IMR-90 (cell line): Measurements from ENCODE around the gene ACTL6B. TPM values are rescaled to one million over a fixed set of nuclear protein-coding genes. Genes with fewer than 3 reads are reported as not detected.

Experiments
- ATAC-seq: fragments of 200-7000 bp; cut with Tn5 transposase; 2 replicates; pipeline ENCODE4 v1.9.1; 2020; ENCODE audit warnings: low read depth, mild to moderate bottlenecking, moderate library complexity
- BruUV-seq: library from RNA; stranded (reverse); fragments of 400-500 nt; replicated peaks from 2 replicates; lab custom pipeline; 2021; lab: Mats Ljungman, UMichigan
- CTCF ChIA-PET: fragments of 300-600 bp; formaldehyde crosslinking; extraction: SDS; loops from one replicate; lab custom pipeline; 2021; ENCODE audit warnings: antibody characterized with exemption; lab: Yijun Ruan, JAX
- POLR2A ChIA-PET: fragments of 300-600 bp; sonication (Branson Sonifier 250); formaldehyde crosslinking; loops from one replicate; lab custom pipeline; 2022; ENCODE audit warnings: antibody characterized with exemption; ENCODE audit not compliant: unreplicated experiment; lab: Charles Lee
- DNase-seq: peaks from one replicate; pipeline ENCODE4 v3.0.0; 2013
- H2AFZ ChIP-seq: replicated peaks from 2 replicates; pipeline ENCODE3; 2013; ENCODE audit warnings: low read length, mild to moderate bottlenecking; ENCODE audit not compliant: poor library complexity
- H2AK5ac ChIP-seq: 2 replicates; pipeline ENCODE4 v1.6.1; 2013; ENCODE audit warnings: low read depth, low read length, inconsistent platforms
- H2AK9ac ChIP-seq: replicated peaks from 2 replicates; pipeline ENCODE3; 2013; ENCODE audit warnings: mild to moderate bottlenecking, low read depth, low read length, moderate library complexity; ENCODE audit not compliant: poor library complexity
- H2BK120ac ChIP-seq: 2 replicates; pipeline ENCODE4 v1.6.1; 2013; ENCODE audit warnings: low read depth, low read length, inconsistent platforms
- H2BK15ac ChIP-seq: 3 replicates; pipeline ENCODE4 v1.6.1; 2013; ENCODE audit warnings: low read depth, low read length, inconsistent platforms
- H2BK20ac ChIP-seq: 2 replicates; pipeline ENCODE4 v1.6.1; 2013; ENCODE audit warnings: low read depth, mild to moderate bottlenecking, inconsistent platforms, low read length, moderate library complexity
- H2BK5ac ChIP-seq: 2 replicates; pipeline ENCODE4 v1.6.1; 2013; ENCODE audit warnings: mild to moderate bottlenecking, low read depth, low read length, inconsistent platforms; ENCODE audit not compliant: poor library complexity, severe bottlenecking
- H3K14ac ChIP-seq: replicated peaks from 2 replicates; pipeline ENCODE4 v1.6.1; 2013; ENCODE audit warnings: low read depth, low read length, inconsistent platforms
- H3K18ac ChIP-seq: 2 replicates; pipeline ENCODE4 v1.6.1; 2013; ENCODE audit warnings: low read depth, low read length, control low read depth
- H3K23ac ChIP-seq: 2 replicates; pipeline ENCODE4 v1.6.1; 2013; ENCODE audit warnings: low read depth, low read length, inconsistent platforms
- H3K27ac ChIP-seq: 2 replicates; pipeline ENCODE4 v1.5.1; 2013; ENCODE audit warnings: mild to moderate bottlenecking, control low read depth, low read length; ENCODE audit not compliant: insufficient read depth
- H3K27me3 ChIP-seq: 2 replicates; pipeline ENCODE4 v1.6.1; 2013; ENCODE audit warnings: low read length; ENCODE audit not compliant: control insufficient read depth, insufficient read depth
- H3K36me3 ChIP-seq: 2 replicates; pipeline ENCODE4 v1.6.1; 2013; ENCODE audit warnings: low read length, mixed read lengths; ENCODE audit not compliant: control insufficient read depth, insufficient read depth
- H3K4ac ChIP-seq: 2 replicates; pipeline ENCODE4 v1.6.1; 2013; ENCODE audit warnings: low read depth, low read length, inconsistent platforms
- H3K4me1 ChIP-seq: 2 replicates; pipeline ENCODE4 v1.6.1; 2013; ENCODE audit warnings: low read length, mixed read lengths; ENCODE audit not compliant: control insufficient read depth, insufficient read depth
- H3K4me2 ChIP-seq: 2 replicates; pipeline ENCODE4 v1.6.1; 2013; ENCODE audit warnings: low read depth, mild to moderate bottlenecking, control low read depth, low read length, moderate library complexity
- H3K4me3 ChIP-seq: 2 replicates; pipeline ENCODE4 v1.5.1; 2013; ENCODE audit warnings: low read depth, mild to moderate bottlenecking, control low read depth, low read length, moderate library complexity; ENCODE audit not compliant: insufficient read depth
- H3K56ac ChIP-seq: 2 replicates; pipeline ENCODE4 v1.6.1; 2013; ENCODE audit warnings: low read length, inconsistent platforms; ENCODE audit not compliant: insufficient read depth; ENCODE audit errors: extremely low read depth
- H3K79me1 ChIP-seq, 2 experiments: 2 replicates each; pipeline ENCODE4 v1.6.1; 2013; ENCODE audit warnings: low read length in 2 of 2, inconsistent platforms in 1 of 2, low read depth in 1 of 2
- H3K9ac ChIP-seq: 2 replicates; pipeline ENCODE4 v1.6.1; 2013; ENCODE audit warnings: low read depth, low read length, control low read depth
- H3K9me1 ChIP-seq: 2 replicates; pipeline ENCODE4 v1.6.1; 2013; ENCODE audit warnings: low read length, inconsistent platforms; ENCODE audit not compliant: insufficient read depth
- H3K9me3 ChIP-seq: 2 replicates; pipeline ENCODE4 v1.6.1; 2013; ENCODE audit warnings: low read length; ENCODE audit not compliant: control insufficient read depth, insufficient read depth
- H4K20me1 ChIP-seq: 2 replicates; pipeline ENCODE4 v1.6.1; 2013; ENCODE audit warnings: low read length, inconsistent platforms; ENCODE audit not compliant: insufficient read depth
- H4K5ac ChIP-seq: 2 replicates; pipeline ENCODE4 v1.6.1; 2013; ENCODE audit warnings: mild to moderate bottlenecking, low read depth, low read length, control low read depth
- H4K8ac ChIP-seq, 2 experiments: 2 replicates each; pipeline ENCODE4 v1.6.1; 2013; ENCODE audit warnings: low read depth in 2 of 2, low read length in 2 of 2, control low read depth in 1 of 2, inconsistent platforms in 1 of 2
- H4K91ac ChIP-seq: 2 replicates; pipeline ENCODE4 v1.6.1; 2013; ENCODE audit warnings: low read depth, low read length, inconsistent platforms; ENCODE audit not compliant: insufficient read depth
- CHD1 ChIP-seq: IDR thresholded peaks from 2 replicates; pipeline ENCODE4 v1.6.1; 2012; ENCODE audit warnings: low read depth, low read length, improper control_type of control experiment
- FOS ChIP-seq: fragments of 150-350 bp; IDR thresholded peaks from 2 replicates; pipeline ENCODE4 v1.6.1; 2016; ENCODE audit warnings: low read depth, low read length
- MAFK ChIP-seq: IDR thresholded peaks from 2 replicates; pipeline ENCODE4 v1.6.1; 2012; ENCODE audit warnings: low read depth, low read length, improper control_type of control experiment
- MXI1 ChIP-seq: IDR thresholded peaks from 2 replicates; pipeline ENCODE4 v1.6.1; 2012; ENCODE audit warnings: low read depth, mild to moderate bottlenecking, low read length, moderate library complexity, borderline replicate concordance
- POLR2A ChIP-seq: IDR thresholded peaks from 2 replicates; pipeline ENCODE4 v1.6.1; 2012; ENCODE audit warnings: mild to moderate bottlenecking, low read depth, low read length
- RCOR1 ChIP-seq: IDR thresholded peaks from 2 replicates; pipeline ENCODE4 v1.6.1; 2012; ENCODE audit warnings: mild to moderate bottlenecking, low read length, improper control_type of control experiment; ENCODE audit not compliant: insufficient replicate concordance
- RFX5 ChIP-seq: IDR thresholded peaks from 2 replicates; pipeline ENCODE4 v1.8.0; 2012; ENCODE audit warnings: low read depth, mild to moderate bottlenecking, low read length, moderate library complexity
- SMC3 ChIP-seq: fragments of 150-350 bp; IDR thresholded peaks from 2 replicates; pipeline ENCODE4 v1.6.1; 2016; ENCODE audit warnings: low read depth, mild to moderate bottlenecking, antibody characterized with exemption, low read length, moderate library complexity
- USF2 ChIP-seq: fragments of 150-350 bp; IDR thresholded peaks from 2 replicates; pipeline ENCODE4 v1.6.1; 2017; ENCODE audit warnings: mild to moderate bottlenecking, antibody characterized with exemption, low read length, low read depth
- WGBS, 2 experiments: methylation state at CpG; one replicate each; pipeline versions ENCODE4 v1.1.5 to v1.1.7; 2013; ENCODE audit warnings: missing lambda C conversion rate in 2 of 2; ENCODE audit not compliant: insufficient read length in 1 of 2; ENCODE audit errors: extremely low coverage in 2 of 2; 5-methylcytosine and 5-hydroxymethylcytosine counted together
- dilution Hi-C: fragments of 300-500 bp; cut with HindIII; formaldehyde crosslinking; loops from one replicate; pipeline ENCODE4 v1.14.3; 2018; ENCODE audit warnings: low sequenced_read_pairs; ENCODE audit not compliant: unreplicated experiment
- in situ Hi-C: fragments of 300-500 bp; cut with MboI; formaldehyde crosslinking; loops from 3 replicates; pipeline ENCODE4 v1.14.3; 2019; ENCODE audit warnings: low sequenced_read_pairs, inconsistent platforms, mixed read lengths
- intact Hi-C: fragments of 100-400 bp; cut with micrococcal nuclease; formaldehyde crosslinking; loops from 2 replicates; pipeline ENCODE4 v1.10.0; 2022
- polyA plus RNA-seq, 3 experiments: library from polyadenylated mRNA; depleted of rRNA; stranded (reverse); fragments of >200 nt; gene quantifications; 2 replicates each; pipeline ENCODE4 v1.2.3, GENCODE V29; 2012; ENCODE audit warnings: low replicate concordance in 1 of 3
- total RNA-seq: library from RNA; depleted of rRNA; stranded (reverse); fragments of >200 nt; gene quantifications from 2 replicates; pipeline ENCODE4 v1.2.3, GENCODE V29; 2012
- TF ChIP-seq, protein P1 (sequence below): conservative IDR thresholded peaks from 2 replicates; pipeline ENCODE4 v1.5.1; 2012; ENCODE audit warnings: mild to moderate bottlenecking, low read depth, low read length, improper control_type of control experiment

Gene ACTL6B
- total and polyA plus RNA-seq, 2 of the 4 experiments (the other 2 are of a cell fraction): not detected

- Histone ChIP-seq H2BK15ac (no peak overlapping the region), H3K79me1 (no peaks in the 10 kb centered on the region), H3K27me3 (peaks cover 29% of the 10 kb centered on the region), H4K91ac (no peak overlapping the region; the same call in 1 of the 2 replicates), H3K4me3 (peak overlapping the region; percentile 42), H4K20me1 (no peaks in the 10 kb centered on the region), H2BK20ac (no peak overlapping the region), H3K9me3 (no peaks in the 10 kb centered on the region), H3K9me1 (no peaks in the 10 kb centered on the region), H3K18ac (no peak overlapping the region), H4K8ac (no peak overlapping the region; a peak in 2 of 4 replicates), H2AFZ (peak overlapping the region; percentile 87), H3K36me3 (no peaks in the 10 kb centered on the region), H3K4me1 (no peaks in the 10 kb centered on the region; the same call in 1 of the 2 replicates), H2AK5ac (no peak overlapping the region), H3K56ac (no peak overlapping the region), H3K9ac (peak overlapping the region; percentile 31; the same call in 1 of the 2 replicates), H2BK120ac (no peak overlapping the region), H4K5ac (peak overlapping the region; percentile 7; the same call in 1 of the 2 replicates), H3K27ac (no peak overlapping the region; the same call in 1 of the 2 replicates), H3K14ac (no peak overlapping the region), H2BK5ac (no peak overlapping the region), H3K23ac (no peak overlapping the region), H2AK9ac (peak overlapping the region; percentile 71), H3K4ac (0 out of 2 replicates have a peak overlapping the region, but pooled peaks have one; percentile 16), H3K4me2 (peak overlapping the region; percentile 73)
- ChIA-PET CTCF (interaction anchor here (1.4 kb wide), 1 partner anchor 15 kb away, joined by 3 read pairs; no protein-coding TSS in a partner anchor), POLR2A (interaction anchor here (0.5 kb wide), 2 partner anchors 45 to 1195 kb away, joined by 5 to 6 read pairs; partner anchors contain the start of gene PTCD1)
- no peak for TF ChIP-seq RCOR1
- no peak for TF ChIP-seq FOS
- no peak for TF ChIP-seq POLR2A
- TF ChIP-seq MXI1: peak; percentile 42; the same call in 1 of the 2 replicates
- no peak for TF ChIP-seq MAFK
- no peak for TF ChIP-seq SMC3
- TF ChIP-seq CHD1: no peak
- TF ChIP-seq RFX5: no peak
- TF ChIP-seq USF2: peak; percentile 77
- TF ChIP-seq, protein P1, sequence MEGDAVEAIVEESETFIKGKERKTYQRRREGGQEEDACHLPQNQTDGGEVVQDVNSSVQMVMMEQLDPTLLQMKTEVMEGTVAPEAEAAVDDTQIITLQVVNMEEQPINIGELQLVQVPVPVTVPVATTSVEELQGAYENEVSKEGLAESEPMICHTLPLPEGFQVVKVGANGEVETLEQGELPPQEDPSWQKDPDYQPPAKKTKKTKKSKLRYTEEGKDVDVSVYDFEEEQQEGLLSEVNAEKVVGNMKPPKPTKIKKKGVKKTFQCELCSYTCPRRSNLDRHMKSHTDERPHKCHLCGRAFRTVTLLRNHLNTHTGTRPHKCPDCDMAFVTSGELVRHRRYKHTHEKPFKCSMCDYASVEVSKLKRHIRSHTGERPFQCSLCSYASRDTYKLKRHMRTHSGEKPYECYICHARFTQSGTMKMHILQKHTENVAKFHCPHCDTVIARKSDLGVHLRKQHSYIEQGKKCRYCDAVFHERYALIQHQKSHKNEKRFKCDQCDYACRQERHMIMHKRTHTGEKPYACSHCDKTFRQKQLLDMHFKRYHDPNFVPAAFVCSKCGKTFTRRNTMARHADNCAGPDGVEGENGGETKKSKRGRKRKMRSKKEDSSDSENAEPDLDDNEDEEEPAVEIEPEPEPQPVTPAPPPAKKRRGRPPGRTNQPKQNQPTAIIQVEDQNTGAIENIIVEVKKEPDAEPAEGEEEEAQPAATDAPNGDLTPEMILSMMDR: peak; percentile 25; the same call in 1 of the 2 replicates
- no TSS peak for BruUV-seq
- peak; percentile 80 for ATAC-seq
- in situ Hi-C loops: no loop called here
- dilution Hi-C loops: no loop called here
- DNase-seq: peak; percentile 29
- 4% methylated on average over 55 of the region's 72 CpGs; no CpG with 5 or more reads in 1 of the 2 experiments for WGBS, 2 experiments
- intact Hi-C loops: no loop called here
Observed at GRCh38 chr7:100632951-100633717, 23.1 kb downstream of the ACTL6B start.
